ENCODE data around the gene C17orf50. TPM values are rescaled to one million over a fixed set of nuclear protein-coding genes. Genes with fewer than 3 reads are reported as not detected.
A peak's percentile ranks its signal among the peaks of the same experiment; 100 is the strongest.

Gene C17orf50
- total RNA-seq, 1 donor from 2014 or later: not detected

DNA sequence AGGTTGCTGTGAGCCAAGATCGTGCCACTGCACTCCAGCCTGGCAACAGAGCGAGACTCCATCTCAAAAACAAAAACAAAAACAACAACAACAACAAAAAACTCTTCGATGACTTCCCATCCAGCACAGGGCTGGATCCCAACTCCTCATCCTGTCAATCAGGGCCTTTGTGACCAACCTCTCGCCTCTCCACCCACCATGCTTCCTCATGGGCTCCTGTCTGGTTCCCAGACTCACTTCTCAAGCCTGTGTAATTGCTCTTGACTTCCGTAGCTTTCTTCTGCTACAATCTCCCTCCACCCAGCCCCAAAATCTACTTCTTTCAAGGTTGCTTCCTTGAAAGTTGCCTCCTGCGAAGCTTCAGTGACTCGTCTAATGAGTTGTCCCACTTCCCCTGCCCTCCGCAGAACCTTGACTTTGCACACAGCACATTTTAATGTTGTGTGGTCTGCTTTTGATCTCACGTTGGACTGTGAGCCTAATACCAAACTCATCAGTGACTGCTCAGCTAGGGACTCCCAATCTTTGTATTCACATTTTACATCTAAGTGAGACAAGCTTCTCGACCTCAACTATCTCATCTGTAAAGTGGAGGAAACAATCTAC, 30.2 kb upstream of the C17orf50 start:
- no peaks in the 10 kb centered on the region for H3K36me3 ChIP-seq (ENCODE audit: control insufficient read depth, insufficient read depth, low read length)
- DNase-seq (ENCODE audit: low read depth): no peak
- TF ChIP-seq, protein P1, sequence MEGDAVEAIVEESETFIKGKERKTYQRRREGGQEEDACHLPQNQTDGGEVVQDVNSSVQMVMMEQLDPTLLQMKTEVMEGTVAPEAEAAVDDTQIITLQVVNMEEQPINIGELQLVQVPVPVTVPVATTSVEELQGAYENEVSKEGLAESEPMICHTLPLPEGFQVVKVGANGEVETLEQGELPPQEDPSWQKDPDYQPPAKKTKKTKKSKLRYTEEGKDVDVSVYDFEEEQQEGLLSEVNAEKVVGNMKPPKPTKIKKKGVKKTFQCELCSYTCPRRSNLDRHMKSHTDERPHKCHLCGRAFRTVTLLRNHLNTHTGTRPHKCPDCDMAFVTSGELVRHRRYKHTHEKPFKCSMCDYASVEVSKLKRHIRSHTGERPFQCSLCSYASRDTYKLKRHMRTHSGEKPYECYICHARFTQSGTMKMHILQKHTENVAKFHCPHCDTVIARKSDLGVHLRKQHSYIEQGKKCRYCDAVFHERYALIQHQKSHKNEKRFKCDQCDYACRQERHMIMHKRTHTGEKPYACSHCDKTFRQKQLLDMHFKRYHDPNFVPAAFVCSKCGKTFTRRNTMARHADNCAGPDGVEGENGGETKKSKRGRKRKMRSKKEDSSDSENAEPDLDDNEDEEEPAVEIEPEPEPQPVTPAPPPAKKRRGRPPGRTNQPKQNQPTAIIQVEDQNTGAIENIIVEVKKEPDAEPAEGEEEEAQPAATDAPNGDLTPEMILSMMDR (IDR thresholded peaks at IDR 0.05; ENCODE audit: insufficient read depth, low read length, poor library complexity, severe bottlenecking): no peak
- peaks cover 2% of the 10 kb centered on the region for H3K27me3 ChIP-seq (ENCODE audit: control insufficient read depth, insufficient read depth, low read length)
- H3K4me3 ChIP-seq (ENCODE audit: low read depth, low read length): no peak overlapping the region

DNA sequence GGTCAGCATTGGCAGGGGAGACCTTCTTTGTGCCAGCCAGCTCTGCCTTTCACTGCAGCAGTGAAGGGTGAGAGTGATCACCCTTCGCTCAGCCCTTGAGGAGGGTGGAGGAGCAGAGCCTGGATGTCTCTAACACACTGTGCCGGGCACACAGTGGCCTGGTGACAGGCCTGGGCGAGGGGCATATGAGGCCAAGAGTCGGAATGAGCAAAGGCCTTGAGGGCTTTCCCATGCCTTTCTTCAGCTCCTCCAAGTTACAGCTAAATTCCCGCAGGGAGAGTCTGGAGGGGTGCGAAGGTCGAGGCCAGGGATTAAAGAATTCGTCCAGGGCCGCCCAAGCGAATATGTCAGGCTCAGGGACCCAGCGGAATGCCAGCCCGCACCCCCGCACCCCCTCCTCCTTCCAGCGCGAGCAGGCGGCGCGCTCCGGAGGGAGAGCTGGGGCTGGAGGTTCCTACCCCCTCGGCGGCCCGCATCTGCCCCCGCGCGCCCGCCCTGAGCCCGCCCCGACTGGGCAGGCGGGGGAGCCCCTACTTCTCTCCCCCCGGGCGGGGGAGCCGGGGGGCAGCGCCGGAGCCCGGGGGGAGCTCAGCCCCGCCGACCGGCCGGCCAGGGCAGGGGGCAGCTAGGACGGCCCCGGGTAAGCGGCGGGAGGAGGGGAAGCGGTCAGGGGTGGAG, 29.3 kb upstream of the C17orf50 start, which contains the start of gene RASL10B:
RASL10B (plus strand) TSS at position 401 of the 678 bp plus-strand sequence. CDS start 3,546 bp downstream, outside the sequence.
- TF ChIP-seq, protein P1 (IDR thresholded peaks at IDR 0.05; ENCODE audit: insufficient read depth, low read length, poor library complexity, severe bottlenecking): no peak
- DNase-seq (ENCODE audit: low read depth): no peak
- Histone ChIP-seq H3K4me3 (ENCODE audit: low read depth, low read length) (peak within 1 kb of the TSS; percentile 43), H3K36me3 (ENCODE audit: control insufficient read depth, insufficient read depth, low read length) (no peaks in the 10 kb centered on the region), H3K27me3 (ENCODE audit: control insufficient read depth, insufficient read depth, low read length) (peaks cover 2% of the 10 kb centered on the region)

DNA sequence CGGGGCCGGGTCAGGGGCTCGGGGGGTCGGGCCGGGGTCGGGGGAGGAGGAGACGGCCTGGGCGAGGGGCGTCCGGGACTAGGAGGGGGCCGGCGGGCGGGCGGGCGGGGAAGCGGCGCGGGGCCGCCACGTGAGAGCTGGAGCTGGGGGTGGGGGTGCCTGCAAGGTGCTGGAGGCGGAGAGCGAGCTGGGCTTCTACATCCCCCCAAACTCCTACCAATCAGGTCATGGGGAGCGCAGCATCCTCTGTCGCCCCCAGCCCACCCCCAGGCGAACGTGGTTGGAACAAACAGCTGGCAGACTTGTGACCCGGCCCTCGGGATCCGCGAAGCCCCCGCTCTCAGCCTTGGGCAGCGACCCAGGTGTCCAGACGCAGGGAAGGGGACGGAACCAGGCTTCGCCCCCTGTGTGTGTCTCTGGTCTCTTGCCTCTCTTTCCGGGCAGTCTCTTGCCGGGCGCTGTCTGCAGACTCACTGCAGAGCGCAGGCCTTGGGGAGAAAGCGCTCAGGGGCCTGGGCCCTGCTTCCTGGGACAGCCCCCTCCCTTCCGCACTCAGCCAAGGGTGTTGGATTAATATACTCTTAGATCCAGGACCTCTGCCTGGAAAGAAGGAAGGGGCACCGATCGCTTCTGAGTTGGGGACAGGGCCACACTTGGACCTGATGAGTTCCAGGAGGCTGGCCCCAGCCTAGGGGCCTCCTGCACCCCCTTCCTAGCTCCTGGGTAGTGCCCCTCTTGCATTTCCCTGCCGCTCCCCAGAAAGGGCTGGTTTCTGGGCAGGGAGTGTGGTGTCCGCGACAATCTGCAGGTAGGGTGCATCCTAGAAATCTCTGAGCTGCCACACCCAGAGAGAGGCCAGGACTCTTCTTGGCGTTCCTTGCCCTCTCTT, 28.5 kb upstream of the C17orf50 start:
- Histone ChIP-seq H3K36me3 (ENCODE audit: control insufficient read depth, insufficient read depth, low read length) (no peaks in the 10 kb centered on the region), H3K27me3 (ENCODE audit: control insufficient read depth, insufficient read depth, low read length) (peaks cover 2% of the 10 kb centered on the region), H3K4me3 (ENCODE audit: low read depth, low read length) (peak overlapping the region; percentile 43)
- TF ChIP-seq, protein P1 (IDR thresholded peaks at IDR 0.05; ENCODE audit: insufficient read depth, low read length, poor library complexity, severe bottlenecking): no peak
- DNase-seq (ENCODE audit: low read depth): no peak

DNA sequence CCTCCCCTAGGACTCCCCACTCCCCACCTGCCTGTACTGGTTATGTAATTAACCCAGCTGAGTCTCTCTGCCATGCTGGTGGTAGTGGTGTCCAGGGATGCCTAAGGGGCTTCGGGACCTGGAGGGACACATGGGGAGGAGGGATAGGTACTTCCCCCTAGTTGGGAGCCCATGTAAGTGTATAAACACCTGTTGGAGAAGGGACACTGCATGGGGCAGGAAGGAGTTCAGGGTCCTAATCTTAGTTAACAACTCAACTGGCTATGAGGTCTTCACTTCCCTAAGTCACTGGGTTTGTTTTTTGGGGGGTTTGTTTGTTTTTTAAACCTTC, 27.9 kb upstream of the C17orf50 start:
- Histone ChIP-seq H3K4me3 (ENCODE audit: low read depth, low read length) (no peak overlapping the region), H3K27me3 (ENCODE audit: control insufficient read depth, insufficient read depth, low read length) (peaks cover 2% of the 10 kb centered on the region), H3K36me3 (ENCODE audit: control insufficient read depth, insufficient read depth, low read length) (no peaks in the 10 kb centered on the region)
- DNase-seq (ENCODE audit: low read depth): no peak
- TF ChIP-seq, protein P1 (IDR thresholded peaks at IDR 0.05; ENCODE audit: insufficient read depth, low read length, poor library complexity, severe bottlenecking): no peak

DNA sequence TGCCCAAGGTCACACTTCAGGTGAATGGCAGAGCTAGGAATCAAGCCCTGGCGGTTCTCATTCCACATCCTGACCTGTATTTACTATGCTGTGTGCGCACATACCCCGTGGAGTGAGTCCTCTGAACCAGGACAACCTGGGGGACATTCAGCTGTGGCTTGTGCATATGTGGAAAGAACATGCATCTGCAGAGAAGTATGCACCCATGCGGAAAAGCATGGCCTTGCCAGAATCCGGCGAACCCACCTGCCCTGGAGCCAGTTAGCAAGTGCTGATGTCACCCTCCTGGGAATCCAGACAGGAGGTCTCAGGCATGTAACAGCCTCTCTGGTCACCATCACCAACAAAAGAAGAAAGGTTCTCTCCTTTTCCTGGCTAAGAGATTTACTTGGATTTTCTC, 27.3 kb upstream of the C17orf50 start:
- Histone ChIP-seq H3K27me3 (ENCODE audit: control insufficient read depth, insufficient read depth, low read length) (peaks cover 3% of the 10 kb centered on the region), H3K4me3 (ENCODE audit: low read depth, low read length) (no peak overlapping the region), H3K36me3 (ENCODE audit: control insufficient read depth, insufficient read depth, low read length) (no peaks in the 10 kb centered on the region)
- TF ChIP-seq, protein P1 (IDR thresholded peaks at IDR 0.05; ENCODE audit: insufficient read depth, low read length, poor library complexity, severe bottlenecking): no peak
- peak; percentile 10 for DNase-seq (ENCODE audit: low read depth)

Measured in kidney epithelial cell (primary cell).